Memory B cell (primary cell): ENCODE results near the gene ANGPTL7.
"Not testable (repeated sequence)": the region's sequence is repeated elsewhere in the genome, so short reads cannot be mapped to it uniquely, and the experiment has no call there.

Experiments
- ATAC-seq: fragments of 150-1000 bp; cut with Tn5 transposase; 2 replicates; pipeline ENCODE4 v1.10.0; 2021; ENCODE audit warnings: low read depth, mild to moderate bottlenecking, moderate library complexity
- DNase-seq, 2 donors: peaks; one replicate each; pipeline ENCODE4 v3.0.0; 2022; ENCODE audit warnings: low spot score in 2 of 2
- H3K27ac Mint-ChIP-seq: one replicate; pipeline ENCODE4 v1.8.0; 2022; ENCODE audit warnings: mild to moderate bottlenecking, moderate library complexity, mixed read lengths
- H3K27me3 Mint-ChIP-seq: one replicate; pipeline ENCODE4 v1.8.0; 2022; ENCODE audit warnings: mixed read lengths
- H3K36me3 Mint-ChIP-seq: one replicate; pipeline ENCODE4 v1.8.0; 2022; ENCODE audit warnings: mild to moderate bottlenecking, mixed read lengths
- H3K4me1 Mint-ChIP-seq: one replicate; pipeline ENCODE4 v1.8.0; 2022; ENCODE audit warnings: mixed read lengths
- H3K4me3 Mint-ChIP-seq: one replicate; pipeline ENCODE4 v1.8.0; 2022; ENCODE audit warnings: mild to moderate bottlenecking, moderate library complexity, mixed read lengths
- H3K9me3 Mint-ChIP-seq: one replicate; pipeline ENCODE4 v1.8.0; 2022; ENCODE audit warnings: mixed read lengths

The ANGPTL7 gene

GRCh38 chr1:11156963-11157362 lies 32.2 kb upstream of the ANGPTL7 start:
- peaks cover 24% of the 10 kb centered on the region for H3K36me3 Mint-ChIP-seq
- peak overlapping the region; percentile 87 for H3K27ac Mint-ChIP-seq
- no peaks in the 10 kb centered on the region for H3K9me3 Mint-ChIP-seq
- DNase-seq (no peak), ATAC-seq (no peak)
- H3K27me3 Mint-ChIP-seq: no peaks in the 10 kb centered on the region
- no peak overlapping the region for H3K4me3 Mint-ChIP-seq
- peaks cover 9% of the 10 kb centered on the region for H3K4me1 Mint-ChIP-seq

GRCh38 chr1:11157394-11157793 lies 31.8 kb upstream of the ANGPTL7 start:
- no peak for ATAC-seq
- Mint-ChIP-seq H3K9me3 (no peaks in the 10 kb centered on the region), H3K27me3 (no peaks in the 10 kb centered on the region), H3K4me1 (peaks cover 9% of the 10 kb centered on the region), H3K4me3 (no peak overlapping the region), H3K36me3 (peaks cover 28% of the 10 kb centered on the region), H3K27ac (no peak overlapping the region)
- DNase-seq: no peak

DNA sequence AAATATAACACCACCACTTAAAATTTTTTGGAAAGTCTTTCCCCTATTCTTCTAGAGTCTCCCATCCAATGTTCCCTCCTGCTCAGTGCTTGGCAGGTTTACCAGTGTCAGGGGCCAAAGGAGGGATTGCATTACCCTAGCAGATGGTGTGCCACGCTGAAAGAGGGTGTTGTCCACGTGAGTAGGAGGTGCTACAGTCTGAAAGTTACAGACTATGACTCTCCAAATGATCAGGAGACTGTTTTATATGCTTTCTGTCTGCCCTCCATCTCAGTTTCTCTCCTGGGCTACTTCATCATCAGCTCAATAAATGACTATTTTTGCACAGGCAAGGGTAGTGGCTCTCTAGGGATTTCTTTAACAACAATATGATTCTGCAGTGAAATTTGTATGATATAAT lies 31.3 kb upstream of the ANGPTL7 start:
- Mint-ChIP-seq H3K4me1 (peaks cover 9% of the 10 kb centered on the region), H3K27ac (no peak overlapping the region), H3K4me3 (no peak overlapping the region), H3K9me3 (no peaks in the 10 kb centered on the region), H3K36me3 (peaks cover 28% of the 10 kb centered on the region), H3K27me3 (no peaks in the 10 kb centered on the region)
- DNase-seq (no peak), ATAC-seq (no peak)

GRCh38 chr1:11158291-11158690 lies 30.9 kb upstream of the ANGPTL7 start:
- H3K9me3 Mint-ChIP-seq: no peaks in the 10 kb centered on the region
- H3K36me3 Mint-ChIP-seq: peaks cover 28% of the 10 kb centered on the region
- H3K4me1 Mint-ChIP-seq: peaks cover 9% of the 10 kb centered on the region
- DNase-seq (no peak), ATAC-seq (no peak)
- H3K4me3 Mint-ChIP-seq: no peak overlapping the region
- no peak overlapping the region for H3K27ac Mint-ChIP-seq
- H3K27me3 Mint-ChIP-seq: no peaks in the 10 kb centered on the region

DNA sequence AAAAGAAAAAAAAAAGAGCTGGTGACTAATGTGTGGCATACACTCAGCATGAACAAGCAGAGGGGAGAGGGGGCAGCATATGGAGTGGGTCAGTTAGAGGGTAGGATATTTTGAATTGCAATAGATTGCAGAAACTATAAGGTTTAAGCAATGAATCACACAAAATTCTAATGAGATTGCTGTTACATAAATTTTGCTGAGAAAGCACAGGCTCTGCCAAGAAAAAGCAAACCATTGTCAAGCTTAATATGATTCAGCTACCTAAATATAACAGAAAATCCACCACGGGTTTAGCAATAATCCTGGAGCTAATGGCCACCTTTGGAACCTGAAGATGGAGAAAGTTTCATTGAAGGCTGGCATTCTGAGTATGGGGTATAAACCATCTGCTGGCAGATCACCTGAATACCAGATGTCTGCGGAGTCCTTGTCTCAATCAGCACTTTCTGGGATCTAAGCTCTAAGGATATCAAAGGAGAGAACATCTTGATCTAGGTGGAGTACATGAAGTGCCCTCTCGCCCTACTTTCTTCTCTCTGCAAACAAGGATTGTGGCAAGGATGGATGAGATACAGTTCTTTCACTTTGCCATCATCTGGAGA lies 30.3 kb upstream of the ANGPTL7 start:
- H3K9me3 Mint-ChIP-seq: no peaks in the 10 kb centered on the region
- H3K4me3 Mint-ChIP-seq: no peak overlapping the region
- H3K27me3 Mint-ChIP-seq: no peaks in the 10 kb centered on the region
- DNase-seq (no peak), ATAC-seq (no peak)
- no peak overlapping the region for H3K27ac Mint-ChIP-seq
- H3K36me3 Mint-ChIP-seq: peaks cover 32% of the 10 kb centered on the region
- peaks cover 9% of the 10 kb centered on the region for H3K4me1 Mint-ChIP-seq

- not testable (repeated sequence) for ATAC-seq, H3K27me3 Mint-ChIP-seq, H3K4me1 Mint-ChIP-seq, H3K9me3 Mint-ChIP-seq, H3K4me3 Mint-ChIP-seq, H3K27ac Mint-ChIP-seq, DNase-seq
- H3K36me3 Mint-ChIP-seq: peaks cover 33% of the 10 kb centered on the region
Observed at GRCh38 chr1:11162752-11163151, 26.4 kb upstream of the ANGPTL7 start.

DNA sequence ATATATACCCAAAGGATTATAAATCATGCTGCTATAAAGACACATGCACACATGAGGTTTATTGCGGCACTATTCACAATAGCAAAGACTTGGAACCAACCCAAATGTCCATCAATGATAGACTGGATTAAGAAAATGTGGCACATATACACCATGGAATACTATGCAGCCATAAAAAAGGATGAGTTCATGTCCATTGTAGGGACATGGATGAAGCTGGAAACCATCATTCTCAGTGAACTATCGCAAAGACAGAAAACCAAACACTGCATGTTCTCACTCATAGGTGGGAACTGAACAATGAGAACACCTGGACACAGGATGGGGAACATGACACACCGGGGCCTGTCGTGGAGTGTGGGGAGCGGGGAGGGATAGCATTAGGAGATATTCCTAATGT lies 22.4 kb upstream of the ANGPTL7 start:
- not testable (repeated sequence) for ATAC-seq, H3K27ac Mint-ChIP-seq

GRCh38 chr1:11168731-11169130 lies 20.4 kb upstream of the ANGPTL7 start:
- peaks cover 2% of the 10 kb centered on the region for H3K4me1 Mint-ChIP-seq
- peaks cover 2% of the 10 kb centered on the region for H3K9me3 Mint-ChIP-seq
- ATAC-seq (no peak), DNase-seq (no peak)
- no peak overlapping the region for H3K4me3 Mint-ChIP-seq
- H3K27ac Mint-ChIP-seq: no peak overlapping the region
- H3K36me3 Mint-ChIP-seq: peaks cover 22% of the 10 kb centered on the region
- H3K27me3 Mint-ChIP-seq: no peaks in the 10 kb centered on the region

More for the DNA sequence above, 22.4 kb upstream of the ANGPTL7 start:
- not testable (repeated sequence) for H3K4me3 Mint-ChIP-seq, DNase-seq, H3K27me3 Mint-ChIP-seq, H3K4me1 Mint-ChIP-seq, H3K9me3 Mint-ChIP-seq
- H3K36me3 Mint-ChIP-seq: peaks cover 32% of the 10 kb centered on the region

GRCh38 chr1:11169202-11169601 lies 20.0 kb upstream of the ANGPTL7 start:
- Mint-ChIP-seq H3K4me1 (peaks cover 3% of the 10 kb centered on the region), H3K9me3 (peaks cover 2% of the 10 kb centered on the region), H3K27me3 (no peaks in the 10 kb centered on the region), H3K4me3 (no peak overlapping the region), H3K36me3 (peaks cover 21% of the 10 kb centered on the region), H3K27ac (no peak overlapping the region)
- no peak for ATAC-seq
- no peak for DNase-seq

- ATAC-seq: no peak
- H3K36me3 Mint-ChIP-seq: peaks cover 19% of the 10 kb centered on the region
- no peaks in the 10 kb centered on the region for H3K27me3 Mint-ChIP-seq
- no peak for DNase-seq
- no peak overlapping the region for H3K4me3 Mint-ChIP-seq
- peaks cover 2% of the 10 kb centered on the region for H3K9me3 Mint-ChIP-seq
- H3K27ac Mint-ChIP-seq: no peak overlapping the region
- peaks cover 2% of the 10 kb centered on the region for H3K4me1 Mint-ChIP-seq
Observed at GRCh38 chr1:11170102-11170501, 19.1 kb upstream of the ANGPTL7 start.

DNA sequence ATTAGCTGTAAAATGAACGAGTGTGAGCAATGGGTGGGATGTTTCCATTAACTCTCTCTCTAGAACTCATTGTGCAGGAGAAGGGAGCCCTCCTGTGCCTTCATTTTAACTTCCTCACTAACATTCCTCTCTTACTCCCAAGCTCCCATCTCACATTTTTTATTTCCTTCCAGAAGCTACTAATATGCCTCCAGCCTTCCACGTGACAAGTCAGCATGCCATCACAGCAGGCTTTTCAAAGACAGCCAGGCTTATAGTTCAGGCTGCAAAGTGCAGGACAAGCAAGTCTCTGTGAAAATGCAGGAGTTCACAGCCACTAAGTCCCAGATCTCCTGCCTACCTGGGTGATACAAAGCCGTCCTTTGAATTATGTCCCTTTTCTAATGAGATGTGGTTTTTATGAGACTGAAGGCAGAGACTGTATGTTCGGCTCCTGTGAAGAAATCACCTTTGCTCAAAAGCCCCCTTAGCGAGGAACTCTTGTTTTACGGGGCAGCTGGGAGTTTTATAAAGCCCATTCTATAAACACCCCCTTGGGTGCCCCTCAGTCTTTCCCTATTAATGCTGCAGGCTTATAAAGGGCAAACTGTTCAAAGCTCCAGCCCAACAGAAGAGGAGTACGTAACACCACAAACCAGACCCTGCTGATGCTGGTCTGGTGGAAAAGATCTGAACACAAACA lies 14.8 kb upstream of the ANGPTL7 start:
- H3K4me3 Mint-ChIP-seq: no peak overlapping the region
- no peak for DNase-seq
- H3K27me3 Mint-ChIP-seq: no peaks in the 10 kb centered on the region

GRCh38 chr1:11175461-11175860 lies 13.7 kb upstream of the ANGPTL7 start:
- Mint-ChIP-seq H3K4me3 (no peak overlapping the region), H3K36me3 (peaks cover 18% of the 10 kb centered on the region), H3K4me1 (peaks cover 2% of the 10 kb centered on the region), H3K27ac (no peak overlapping the region), H3K27me3 (no peaks in the 10 kb centered on the region), H3K9me3 (no peaks in the 10 kb centered on the region)
- no peak for DNase-seq
- no peak for ATAC-seq

More for the DNA sequence above, 14.8 kb upstream of the ANGPTL7 start:
- Mint-ChIP-seq H3K9me3 (no peaks in the 10 kb centered on the region), H3K4me1 (peaks cover 2% of the 10 kb centered on the region), H3K27ac (no peak overlapping the region), H3K36me3 (peaks cover 16% of the 10 kb centered on the region)
- no peak for ATAC-seq

DNA sequence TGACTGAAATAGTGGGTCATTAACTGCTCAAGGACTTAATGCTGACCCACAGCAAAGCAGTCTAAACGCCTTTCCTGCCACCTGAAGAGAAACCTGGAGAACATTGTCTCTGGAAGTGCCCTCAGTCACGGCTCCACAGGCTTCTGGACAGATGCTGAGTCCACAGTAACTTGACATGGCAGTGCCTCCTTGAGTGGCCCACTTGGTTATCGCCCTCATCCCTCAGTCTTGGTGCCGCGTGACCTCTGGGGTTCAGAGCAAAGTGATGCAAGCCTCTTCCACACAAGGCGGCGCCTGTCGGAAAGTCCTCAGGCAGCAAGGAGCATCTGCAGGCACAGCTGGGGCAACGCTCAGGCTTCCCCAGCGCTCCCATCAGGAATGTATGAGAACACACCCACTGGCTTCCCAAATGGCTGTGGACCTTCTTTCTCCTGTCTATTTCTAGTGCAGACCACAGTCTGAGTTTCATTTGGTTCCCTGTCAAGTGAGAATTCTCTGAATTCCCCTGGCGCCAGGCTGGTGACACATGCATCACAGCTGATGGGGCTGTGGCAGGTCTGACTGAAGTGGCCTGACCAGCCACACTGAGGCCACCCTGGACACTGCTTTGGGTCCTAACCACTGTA lies 13.0 kb upstream of the ANGPTL7 start:
- no peaks in the 10 kb centered on the region for H3K27me3 Mint-ChIP-seq
- H3K4me3 Mint-ChIP-seq: no peak overlapping the region
- H3K27ac Mint-ChIP-seq: no peak overlapping the region
- no peak for DNase-seq
- no peaks in the 10 kb centered on the region for H3K9me3 Mint-ChIP-seq
- peaks cover 23% of the 10 kb centered on the region for H3K36me3 Mint-ChIP-seq
- no peak for ATAC-seq
- H3K4me1 Mint-ChIP-seq: peaks cover 2% of the 10 kb centered on the region

GRCh38 chr1:11178021-11179015 lies 10.8 kb upstream of the ANGPTL7 start:
- ATAC-seq (no peak), DNase-seq (no peak)
- no peak overlapping the region for H3K27ac Mint-ChIP-seq
- H3K9me3 Mint-ChIP-seq: no peaks in the 10 kb centered on the region
- peaks cover 2% of the 10 kb centered on the region for H3K4me1 Mint-ChIP-seq
- H3K27me3 Mint-ChIP-seq: no peaks in the 10 kb centered on the region
- peaks cover 21% of the 10 kb centered on the region for H3K36me3 Mint-ChIP-seq
- no peak overlapping the region for H3K4me3 Mint-ChIP-seq
